Measurements from ENCODE around the gene SMARCB1.

GRCh38 chr22:23754980-23755636, 31.7 kb upstream of the SMARCB1 start:
- TF ChIP-seq CTCF (conservative IDR thresholded peaks at IDR 0.05; ENCODE audit: low read depth, low read length) (no peak), EZH2 (IDR thresholded peaks at IDR 0.05; ENCODE audit: borderline replicate concordance, low read depth, low read length, poor library complexity, severe bottlenecking) (no peak)
